ENCODE results near the gene ZSWIM7. TPM values are rescaled to one million over a fixed set of nuclear protein-coding genes. Genes with fewer than 3 reads are reported as not detected.

Gene ZSWIM7
- polyA plus RNA-seq, 3 donors, result 43.1 to 70.1 (median 67.1) TPM

DNA sequence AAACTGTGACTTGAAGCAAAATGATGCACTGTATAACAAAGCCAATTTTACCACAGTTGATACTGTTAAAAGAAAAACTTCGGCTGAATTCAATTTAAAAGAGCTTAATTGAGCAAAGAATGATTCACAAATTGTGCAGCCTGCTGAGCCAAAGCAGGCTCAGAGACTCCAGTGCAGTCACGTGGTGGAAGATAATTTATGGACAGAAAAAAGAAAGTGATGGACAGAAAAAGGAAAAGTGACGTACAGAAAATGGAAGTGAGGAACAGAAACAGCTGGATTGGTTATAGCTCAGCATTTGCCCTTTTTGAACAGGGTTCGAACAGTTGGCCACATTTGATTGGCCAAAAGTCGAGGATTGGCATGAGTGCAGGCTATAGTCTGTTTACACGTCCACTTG lies 25.7 kb downstream of the ZSWIM7 start:
- no peak overlapping the region for H2AFZ ChIP-seq (ENCODE audit: insufficient read depth, low read depth, low read length, poor library complexity, severe bottlenecking)
- no peak overlapping the region for H3K9ac ChIP-seq (ENCODE audit: insufficient read depth, low read length, poor library complexity, severe bottlenecking)
- DNase-seq, result no peak
- H3K9me3 Mint-ChIP-seq, result no peaks in the 10 kb centered on the region
- intact Hi-C loops (cut with micrococcal nuclease), result no loop called here
- H3K36me3 Mint-ChIP-seq, result peaks cover 48 to 58% of the 10 kb centered on the region in 2 donors
- peaks cover 20% of the 10 kb centered on the region for H3K4me1 Mint-ChIP-seq
- peaks cover 1% of the 10 kb centered on the region for H3K79me2 ChIP-seq (ENCODE audit: insufficient read depth, low read length)
- peak overlapping the region in 2 of 7 donors; percentile 47 to 54 for H3K27ac Mint-ChIP-seq
- no peak overlapping the region for H3K4me2 ChIP-seq (replicated peaks; ENCODE audit: extremely low read depth, low read length, poor library complexity, severe bottlenecking)
- H3K27me3 Mint-ChIP-seq (ENCODE audit: low read depth in 3 of 3), result peaks cover 0 to 5% (median 0%) of the 10 kb centered on the region in 3 donors
- H3K4me1 ChIP-seq (ENCODE audit: control insufficient read depth in 1 of 2, insufficient read depth in 2 of 2, low read length in 2 of 2), result peaks cover 14% of the 10 kb centered on the region in 2 donors
- H3K36me3 ChIP-seq (replicated peaks in 1 of 2; ENCODE audit: control insufficient read depth in 1 of 2, insufficient read depth in 2 of 2, low read length in 2 of 2), result peaks cover 36 to 49% of the 10 kb centered on the region in 2 donors
- no peaks in the 10 kb centered on the region for H4K20me1 ChIP-seq (ENCODE audit: insufficient read depth, low read length)
- 47% methylated on average over 2 of the region's 6 CpGs for WGBS (ENCODE audit: insufficient coverage)
- no peak overlapping the region for H3K4me3 ChIP-seq (replicated peaks in 1 of 3; ENCODE audit: low read depth in 2 of 3, low read length in 3 of 3)
- H3K27ac ChIP-seq (ENCODE audit: low read depth in 1 of 2, low read length in 2 of 2), result no peak overlapping the region
- TF ChIP-seq, protein P1, sequence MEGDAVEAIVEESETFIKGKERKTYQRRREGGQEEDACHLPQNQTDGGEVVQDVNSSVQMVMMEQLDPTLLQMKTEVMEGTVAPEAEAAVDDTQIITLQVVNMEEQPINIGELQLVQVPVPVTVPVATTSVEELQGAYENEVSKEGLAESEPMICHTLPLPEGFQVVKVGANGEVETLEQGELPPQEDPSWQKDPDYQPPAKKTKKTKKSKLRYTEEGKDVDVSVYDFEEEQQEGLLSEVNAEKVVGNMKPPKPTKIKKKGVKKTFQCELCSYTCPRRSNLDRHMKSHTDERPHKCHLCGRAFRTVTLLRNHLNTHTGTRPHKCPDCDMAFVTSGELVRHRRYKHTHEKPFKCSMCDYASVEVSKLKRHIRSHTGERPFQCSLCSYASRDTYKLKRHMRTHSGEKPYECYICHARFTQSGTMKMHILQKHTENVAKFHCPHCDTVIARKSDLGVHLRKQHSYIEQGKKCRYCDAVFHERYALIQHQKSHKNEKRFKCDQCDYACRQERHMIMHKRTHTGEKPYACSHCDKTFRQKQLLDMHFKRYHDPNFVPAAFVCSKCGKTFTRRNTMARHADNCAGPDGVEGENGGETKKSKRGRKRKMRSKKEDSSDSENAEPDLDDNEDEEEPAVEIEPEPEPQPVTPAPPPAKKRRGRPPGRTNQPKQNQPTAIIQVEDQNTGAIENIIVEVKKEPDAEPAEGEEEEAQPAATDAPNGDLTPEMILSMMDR (IDR thresholded peaks at IDR 0.05), result no peak
- no peaks in the 10 kb centered on the region for H3K9me3 ChIP-seq (replicated peaks in 1 of 2; ENCODE audit: control insufficient read depth in 1 of 2, insufficient read depth in 1 of 2, low read length in 2 of 2)
- H3K4me3 Mint-ChIP-seq, result no peak overlapping the region
- H3K27me3 ChIP-seq (ENCODE audit: control insufficient read depth in 2 of 2, insufficient read depth in 2 of 2, low read length in 2 of 2), result no peaks in the 10 kb centered on the region

DNA sequence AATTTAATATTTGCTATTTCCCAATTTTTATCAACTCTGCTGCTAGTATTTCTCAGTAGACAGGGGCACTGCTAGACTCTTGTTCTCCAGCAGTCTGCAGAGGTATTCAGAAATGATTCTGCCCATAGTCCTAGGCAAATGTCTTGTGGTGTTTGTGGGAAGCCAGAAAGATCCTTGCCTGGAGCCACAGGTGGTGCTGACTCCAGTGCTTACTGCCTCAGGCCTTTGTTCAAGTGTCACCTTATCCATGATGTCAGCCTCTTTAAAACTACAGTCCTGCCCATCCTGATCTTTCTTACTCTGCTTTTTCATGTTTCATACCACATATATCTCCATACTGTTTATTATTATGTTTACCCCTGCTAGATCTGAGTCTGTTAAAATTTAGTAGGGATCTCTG lies 26.5 kb downstream of the ZSWIM7 start:
- H3K36me3 Mint-ChIP-seq, result peaks cover 44 to 56% of the 10 kb centered on the region in 2 donors
- TF ChIP-seq, protein P1 (IDR thresholded peaks at IDR 0.05), result no peak
- no peak overlapping the region for H3K4me2 ChIP-seq (replicated peaks; ENCODE audit: extremely low read depth, low read length, poor library complexity, severe bottlenecking)
- peaks cover 20% of the 10 kb centered on the region for H3K4me1 Mint-ChIP-seq
- H3K4me1 ChIP-seq (ENCODE audit: control insufficient read depth in 1 of 2, insufficient read depth in 2 of 2, low read length in 2 of 2), result peaks cover 14 to 15% of the 10 kb centered on the region in 2 donors
- H4K20me1 ChIP-seq (ENCODE audit: insufficient read depth, low read length), result no peaks in the 10 kb centered on the region
- no peak overlapping the region for H3K27ac ChIP-seq (ENCODE audit: low read depth in 1 of 2, low read length in 2 of 2)
- H3K27me3 ChIP-seq (ENCODE audit: control insufficient read depth in 2 of 2, insufficient read depth in 2 of 2, low read length in 2 of 2), result no peaks in the 10 kb centered on the region
- H3K4me3 ChIP-seq (replicated peaks in 1 of 3; ENCODE audit: low read depth in 2 of 3, low read length in 3 of 3), result no peak overlapping the region
- H3K27me3 Mint-ChIP-seq (ENCODE audit: low read depth in 3 of 3), result peaks cover 0 to 5% (median 0%) of the 10 kb centered on the region in 3 donors
- H2AFZ ChIP-seq (ENCODE audit: insufficient read depth, low read depth, low read length, poor library complexity, severe bottlenecking), result no peak overlapping the region
- H3K4me3 Mint-ChIP-seq, result no peak overlapping the region
- peaks cover 31 to 42% of the 10 kb centered on the region in 2 donors for H3K36me3 ChIP-seq (replicated peaks in 1 of 2; ENCODE audit: control insufficient read depth in 1 of 2, insufficient read depth in 2 of 2, low read length in 2 of 2)
- peaks cover 8% of the 10 kb centered on the region for H3K79me2 ChIP-seq (ENCODE audit: insufficient read depth, low read length)
- H3K9me3 Mint-ChIP-seq, result no peaks in the 10 kb centered on the region
- no peaks in the 10 kb centered on the region for H3K9me3 ChIP-seq (replicated peaks in 1 of 2; ENCODE audit: control insufficient read depth in 1 of 2, insufficient read depth in 1 of 2, low read length in 2 of 2)
- DNase-seq, result no peak
- no peak overlapping the region for H3K9ac ChIP-seq (ENCODE audit: insufficient read depth, low read length, poor library complexity, severe bottlenecking)
- intact Hi-C loops (cut with micrococcal nuclease), result no loop called here
- peak overlapping the region in 1 of 7 donors; percentile 11 for H3K27ac Mint-ChIP-seq
